GM21723 (cell line): ENCODE measurements around the gene ITIH5.

Experiments used
- ATAC-seq: cut with Tn5 transposase; IDR thresholded peaks from one replicate; pipeline ENCODE4 v1.9.1; 2021; ENCODE audit warnings: mild to moderate bottlenecking, moderate library complexity; ENCODE audit not compliant: unreplicated experiment

The ITIH5 gene

GRCh38 chr10:7635408-7636125, 31.2 kb downstream of the ITIH5 start:
- ATAC-seq, result no peak

DNA sequence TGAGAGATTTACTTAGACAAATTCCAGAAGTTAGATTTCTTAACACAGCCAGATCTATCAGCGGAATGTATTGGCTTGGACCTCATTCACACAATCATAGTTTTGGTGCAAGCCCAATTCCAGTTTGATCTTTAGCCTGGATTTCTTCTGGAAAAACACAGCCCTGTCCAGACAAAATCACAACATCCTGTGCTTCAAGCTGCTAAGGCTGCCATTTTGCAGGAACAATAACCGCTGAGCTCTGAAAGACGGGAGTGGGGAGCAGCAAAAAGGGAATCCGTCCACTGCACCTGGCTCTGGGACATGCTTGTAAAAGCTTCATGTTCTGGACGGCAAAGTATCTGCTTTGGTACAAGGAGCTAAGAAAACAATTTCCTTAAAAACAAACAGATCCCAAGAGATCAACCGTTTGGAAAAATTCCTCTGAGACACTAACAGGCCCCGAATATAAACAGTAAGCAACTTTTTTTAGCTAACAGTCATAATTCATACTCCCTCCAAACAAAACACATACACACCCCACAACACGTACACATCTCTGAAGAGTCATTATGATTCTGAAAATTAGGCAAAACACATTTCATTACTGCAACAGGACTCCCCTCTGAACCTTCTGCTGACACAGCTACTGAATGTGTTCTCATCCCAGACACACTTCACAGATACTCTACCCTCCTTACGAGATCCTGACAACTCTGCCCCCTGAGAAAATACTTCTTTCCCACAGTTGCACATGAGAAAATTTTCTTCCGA, 32.4 kb downstream of the ITIH5 start:
- no peak for ATAC-seq

GRCh38 chr10:7626283-7626682, 40.5 kb downstream of the ITIH5 start:
- no peak for ATAC-seq

DNA sequence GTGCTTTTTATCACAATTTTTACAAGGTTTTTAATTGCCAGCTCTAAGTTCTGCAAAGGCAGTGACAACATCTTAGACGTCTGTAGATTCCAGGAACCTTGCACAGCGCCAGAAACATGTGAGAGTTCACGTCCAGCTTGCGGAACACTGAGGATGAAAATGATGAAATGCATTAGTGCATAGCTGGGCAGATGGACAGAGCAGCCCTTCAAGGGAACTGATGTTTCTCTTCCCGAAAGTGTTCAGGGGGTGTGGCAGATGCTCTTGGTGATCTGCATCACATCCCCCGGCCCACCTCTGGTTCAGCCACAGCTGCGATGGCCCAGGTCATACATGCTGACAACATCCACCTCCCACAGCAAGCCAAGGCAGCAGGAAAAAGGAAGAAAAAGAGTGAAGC, 40.9 kb downstream of the ITIH5 start:
- ATAC-seq, result no peak

GRCh38 chr10:7625009-7625408, 41.8 kb downstream of the ITIH5 start:
- no peak for ATAC-seq

DNA sequence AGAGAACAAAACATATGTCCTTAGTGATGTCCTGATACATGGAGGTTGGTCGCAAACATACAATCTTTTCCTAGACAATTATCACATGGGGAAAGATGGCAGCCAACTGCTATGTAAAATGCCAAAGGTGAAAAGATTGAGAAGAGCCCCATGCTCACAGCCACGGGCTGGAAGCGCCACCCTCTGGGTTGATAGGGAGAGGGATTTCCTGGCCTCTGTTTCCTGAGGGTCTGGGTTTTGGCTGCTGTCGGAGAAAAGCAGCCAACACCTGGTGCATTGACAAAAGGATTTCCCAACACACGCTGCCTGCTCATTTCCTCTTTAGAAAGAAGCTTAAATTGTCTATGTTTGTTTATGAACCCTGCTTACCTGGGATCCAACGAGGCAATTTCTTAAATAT, 43.8 kb downstream of the ITIH5 start:
- no peak for ATAC-seq

DNA sequence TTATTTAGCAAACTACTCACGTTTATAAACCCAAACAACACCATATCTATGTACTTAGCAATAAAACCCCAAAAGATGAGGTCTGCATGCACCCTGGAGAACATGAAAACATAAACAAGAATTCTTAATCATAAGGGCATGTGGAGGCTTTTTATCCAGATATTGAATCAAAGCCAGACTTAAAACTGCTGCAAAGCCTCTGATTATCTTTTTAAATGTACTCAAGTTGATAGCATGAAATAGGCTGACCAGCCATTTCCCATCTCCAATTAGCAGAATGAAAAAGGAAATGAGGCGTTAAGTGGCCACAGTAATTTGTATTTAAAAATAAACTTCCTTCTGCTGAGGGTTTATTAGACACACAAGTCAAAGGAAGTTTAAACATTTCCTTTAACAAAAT, 48.3 kb downstream of the ITIH5 start:
- no peak for ATAC-seq

DNA sequence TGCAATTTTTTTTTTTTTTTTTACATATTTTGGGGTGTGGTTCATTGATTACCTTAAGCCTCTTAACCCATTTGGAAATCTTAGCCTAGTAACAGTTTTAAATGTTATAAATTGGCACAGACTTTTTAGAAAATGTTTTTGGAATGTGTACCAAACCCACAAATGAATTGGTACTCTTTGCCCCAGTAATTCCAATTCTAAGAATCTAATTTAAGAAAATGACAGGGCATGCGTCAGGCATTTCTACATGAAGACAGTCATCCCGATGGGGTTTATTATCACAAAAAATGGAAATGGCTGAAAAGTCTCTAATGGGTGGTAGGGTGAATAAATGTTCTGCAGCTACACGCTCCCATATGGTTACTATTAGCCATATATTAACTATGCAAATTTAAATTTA, 54.9 kb downstream of the ITIH5 start:
- ATAC-seq, result no peak

DNA sequence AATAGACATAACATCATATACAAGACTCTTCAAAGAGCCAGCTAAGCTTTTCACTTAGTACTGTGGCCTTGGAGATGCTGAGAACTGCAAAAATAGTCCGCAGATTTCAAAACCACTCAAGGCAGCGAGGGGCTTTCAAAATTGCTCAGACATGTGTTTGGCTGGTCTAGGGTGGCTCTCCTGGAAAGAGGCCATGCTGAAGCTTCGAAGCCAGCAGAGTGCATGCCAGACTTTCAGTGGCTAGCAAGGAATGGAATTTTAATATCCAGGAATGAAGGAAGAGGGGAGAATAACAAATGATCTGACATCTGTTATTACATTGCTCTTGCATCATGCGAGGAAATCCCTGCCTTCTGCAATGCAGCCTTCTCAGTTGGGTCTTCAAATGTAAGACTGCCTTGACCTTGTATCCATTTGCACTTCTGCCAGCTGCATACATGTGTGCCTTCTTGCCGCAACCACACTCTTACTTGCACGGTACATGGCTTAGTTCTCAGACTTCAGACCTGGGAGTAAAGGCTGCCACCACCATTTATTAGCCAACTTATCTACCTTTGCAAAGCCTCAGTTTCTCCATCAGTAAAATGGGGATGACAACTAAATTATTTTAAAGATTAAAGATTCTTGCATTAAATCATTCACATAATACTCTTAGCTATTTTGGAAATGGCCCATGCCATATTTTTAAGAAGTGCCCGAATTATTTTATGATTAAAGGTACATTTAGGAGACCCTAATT, 55.9 kb downstream of the ITIH5 start:
- ATAC-seq, result no peak

DNA sequence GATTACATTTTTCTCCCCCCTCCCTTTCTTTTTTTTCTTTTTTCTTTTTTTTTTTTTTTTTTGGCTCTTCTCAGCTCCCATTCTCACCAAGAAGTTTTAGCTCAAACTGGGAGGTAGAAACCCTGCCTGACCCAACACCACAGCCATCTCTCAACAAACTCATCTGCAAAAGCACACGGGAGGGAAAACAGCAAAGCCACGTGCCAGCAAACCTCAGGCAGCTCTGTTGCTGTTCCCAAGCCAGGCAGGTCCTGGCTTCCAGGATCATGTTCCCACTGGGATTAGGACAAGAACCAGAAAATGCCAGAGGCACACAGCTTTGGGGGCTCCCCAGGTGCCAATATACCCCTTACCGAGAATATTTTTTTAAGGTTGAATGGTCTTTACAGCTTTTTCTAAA, 56.7 kb downstream of the ITIH5 start:
- no peak for ATAC-seq

DNA sequence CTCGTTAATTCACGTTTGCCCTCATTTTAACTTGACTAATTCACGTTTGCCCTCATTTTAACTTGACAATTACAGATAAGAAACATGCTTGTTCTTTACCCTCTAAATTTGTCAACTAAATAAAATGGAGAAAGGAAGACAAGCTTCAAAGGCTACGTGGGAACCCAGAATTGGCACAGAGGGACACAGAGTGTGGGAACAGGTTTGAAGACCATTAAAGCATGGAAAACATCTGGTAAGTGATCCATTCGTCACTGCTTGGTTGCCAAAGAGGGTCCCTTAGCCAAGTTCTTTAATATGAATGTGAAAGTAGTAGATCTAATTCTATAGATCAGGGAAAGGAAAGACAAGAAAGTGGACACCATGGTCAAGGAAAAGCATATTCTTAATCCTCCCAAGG, 57.2 kb downstream of the ITIH5 start:
- ATAC-seq, result no peak

- no peak for ATAC-seq
These were observed 58.8 kb downstream of the ITIH5 start for GRCh38 chr10:7608001-7608400.

DNA sequence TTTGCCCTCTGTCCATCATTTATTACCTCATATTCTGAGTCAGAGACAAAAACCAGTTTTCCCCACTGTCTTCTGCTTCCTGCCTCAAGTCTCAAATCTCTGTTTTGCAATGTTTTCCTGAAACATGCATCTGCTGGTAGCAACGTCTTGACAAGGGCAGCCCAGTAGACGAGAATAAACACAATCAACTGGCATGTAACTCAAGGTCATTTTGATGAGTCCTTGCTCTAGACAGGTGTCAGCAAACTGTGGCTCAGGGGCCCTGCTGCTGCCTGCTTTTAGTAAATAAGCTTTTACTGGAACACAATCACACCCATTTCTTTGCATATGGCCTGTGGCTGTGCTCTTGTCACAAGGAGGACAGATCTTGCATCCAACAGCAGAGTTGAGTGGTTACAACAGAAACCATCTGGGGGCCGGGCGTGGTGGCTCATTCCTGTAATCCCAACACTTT, 59.8 kb downstream of the ITIH5 start:
- ATAC-seq, result no peak

- no peak for ATAC-seq
These were observed 61.0 kb downstream of the ITIH5 start for GRCh38 chr10:7605565-7606295.

DNA sequence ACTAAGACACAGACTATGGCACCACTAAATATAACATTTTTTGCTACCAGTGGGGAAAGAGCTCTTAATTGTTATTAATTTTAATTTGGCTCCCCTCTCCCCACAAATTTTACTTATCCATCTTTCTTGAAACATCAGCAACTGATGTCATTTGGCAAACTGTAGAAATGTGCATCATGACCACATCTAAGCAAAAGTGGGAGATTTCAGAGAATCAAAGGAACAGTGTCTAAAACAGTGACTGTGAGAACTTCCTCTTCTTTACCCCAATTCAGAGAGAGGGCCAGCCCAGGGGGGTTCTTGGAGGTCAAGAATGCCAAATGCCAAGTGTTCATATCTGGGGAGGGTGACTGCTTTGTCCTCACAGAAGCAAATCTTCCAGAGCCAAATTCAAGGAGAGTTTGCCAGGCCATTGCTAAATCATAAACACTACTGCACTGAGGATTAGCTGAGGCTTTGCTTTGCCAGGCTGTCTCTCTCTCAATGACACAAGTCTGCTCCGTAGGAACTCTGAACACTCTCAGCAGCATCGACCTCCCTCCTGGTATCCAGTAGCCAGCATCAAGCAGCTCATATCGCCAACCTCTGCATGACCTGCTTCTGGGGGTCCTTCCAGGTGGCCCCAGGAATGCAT, 65.6 kb downstream of the ITIH5 start:
- ATAC-seq, result no peak

- ATAC-seq, result no peak
These were observed 68.0 kb downstream of the ITIH5 start for GRCh38 chr10:7598771-7599170.

DNA sequence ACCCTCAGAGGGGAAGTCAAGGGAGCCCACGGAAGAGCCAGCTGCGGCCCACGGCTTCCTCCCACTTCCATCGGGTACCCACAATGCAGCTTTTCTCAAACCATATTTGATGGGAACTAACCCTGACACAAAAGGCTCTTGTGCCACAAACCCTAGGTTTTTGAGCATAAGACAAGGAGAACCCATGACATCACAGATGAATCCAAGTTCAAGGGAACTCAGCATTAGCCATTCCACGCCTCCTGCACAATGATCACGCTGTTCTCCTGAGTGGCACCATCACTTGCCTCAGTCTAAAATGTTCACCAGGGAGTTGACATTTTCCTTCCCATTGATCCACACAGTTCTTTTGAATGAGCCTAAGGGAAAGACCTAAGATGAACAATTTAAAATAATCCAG, 70.4 kb downstream of the ITIH5 start:
- no peak for ATAC-seq

- no peak for ATAC-seq
These were observed 72.9 kb downstream of the ITIH5 start for GRCh38 chr10:7593905-7594304.

GRCh38 chr10:7593063-7593462, 73.7 kb downstream of the ITIH5 start:
- no peak for ATAC-seq

DNA sequence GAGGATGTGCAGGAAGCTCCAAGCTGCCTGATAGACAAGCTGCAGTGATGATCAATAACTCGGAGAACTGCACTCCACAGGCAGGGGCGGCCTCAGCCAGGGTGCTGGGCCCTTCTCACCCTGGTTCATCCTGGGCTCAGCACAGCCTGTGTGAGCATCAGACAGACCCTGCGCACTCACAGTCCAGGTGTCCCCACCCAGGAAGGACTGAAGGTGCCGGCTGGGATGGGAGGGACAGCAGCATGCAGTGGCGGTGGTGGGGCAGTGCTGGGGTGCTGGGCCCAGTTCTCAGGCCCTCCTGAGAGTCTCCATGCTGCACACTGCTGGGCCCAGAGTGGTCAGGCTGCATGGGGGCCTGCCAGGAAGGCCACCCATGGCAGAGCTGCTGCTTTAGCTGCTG, 74.1 kb downstream of the ITIH5 start:
- no peak for ATAC-seq

- no peak for ATAC-seq
These were observed 76.5 kb downstream of the ITIH5 start for GRCh38 chr10:7590271-7590670.
